Stimulated activated CD8-positive, alpha-beta memory T cell treated with anti-CD3 and anti-CD28 coated beads, Interleukin-7, amount 100 ng/mL, for 24 hours (primary cell): Measurements from ENCODE around the gene KPNA6.

Experiments used
- DNase-seq: peaks from one replicate; pipeline ENCODE4 v3.0.0-alpha.2; 2020; ENCODE audit warnings: low read depth

Gene KPNA6

GRCh38 chr1:32187850-32188249 is 80.0 kb downstream of the KPNA6 start:
- no peak for DNase-seq

GRCh38 chr1:32192220-32192948 is 84.5 kb downstream of the KPNA6 start:
- DNase-seq: no peak

GRCh38 chr1:32194984-32195383 is 87.1 kb downstream of the KPNA6 start:
- DNase-seq: no peak

GRCh38 chr1:32195531-32195930 is 87.7 kb downstream of the KPNA6 start:
- DNase-seq: no peak

GRCh38 chr1:32195972-32196823 is 88.3 kb downstream of the KPNA6 start:
- no peak for DNase-seq

- DNase-seq: no peak
These were observed 89.2 kb downstream of the KPNA6 start for GRCh38 chr1:32197074-32197473.

GRCh38 chr1:32197837-32198236 is 90.0 kb downstream of the KPNA6 start:
- DNase-seq: no peak

- no peak for DNase-seq
These were observed 90.6 kb downstream of the KPNA6 start for GRCh38 chr1:32198237-32199042.

GRCh38 chr1:32199043-32199716 is 91.3 kb downstream of the KPNA6 start:
- DNase-seq: no peak

GRCh38 chr1:32199717-32200072 is 91.8 kb downstream of the KPNA6 start:
- DNase-seq: no peak

- DNase-seq: peak; percentile 29
These were observed 92.6 kb downstream of the KPNA6 start, which contains the start of gene CCDC28B for GRCh38 chr1:32200226-32201010. TSS of gene CCDC28B (plus strand) at chr1:32200595. CDS start at chr1:32201936, 1,341 bp downstream.

GRCh38 chr1:32201011-32201855 is 93.4 kb downstream of the KPNA6 start:
- DNase-seq: peak; percentile 66

GRCh38 chr1:32204943-32205361 is 97.1 kb downstream of the KPNA6 start:
- DNase-seq: no peak

GRCh38 chr1:32205401-32206370 is 97.8 kb downstream of the KPNA6 start, which contains the start of gene IQCC:
TSS of gene IQCC (plus strand) at chr1:32205671. CDS start at chr1:32205682, 11 bp downstream.
- peak; percentile 72 for DNase-seq

GRCh38 chr1:32208469-32208868 is 100.6 kb downstream of the KPNA6 start:
- DNase-seq: no peak

GRCh38 chr1:32208891-32209328 is 101.1 kb downstream of the KPNA6 start, which contains the start of gene DCDC2B:
TSS of gene DCDC2B (plus strand) at chr1:32209089. CDS start at chr1:32209094, 5 bp downstream.
- DNase-seq: no peak

- DNase-seq: no peak
These were observed 108.0 kb downstream of the KPNA6 start for GRCh38 chr1:32215629-32216480.

- no peak for DNase-seq
These were observed 108.7 kb downstream of the KPNA6 start for GRCh38 chr1:32216566-32216965.
